Measurements from ENCODE around the gene ATP8B4.
A peak's percentile ranks its signal among the peaks of the same experiment; 100 is the strongest.
"Not testable (repeated sequence)": the region's sequence is repeated elsewhere in the genome, so short reads cannot be mapped to it uniquely, and the experiment has no call there.

ATP8B4 gene

GRCh38 chr15:50017522-50017921 is 101.5 kb downstream of the ATP8B4 start:
- DNase-seq (ENCODE audit: low spot score): no peak

GRCh38 chr15:50016951-50017350 is 102.1 kb downstream of the ATP8B4 start:
- no peak for DNase-seq (ENCODE audit: low spot score)

GRCh38 chr15:50012790-50013189 is 106.2 kb downstream of the ATP8B4 start:
- DNase-seq (ENCODE audit: low spot score): no peak

- no peak for DNase-seq (ENCODE audit: low spot score)
Measured at GRCh38 chr15:50009634-50010033, 109.4 kb downstream of the ATP8B4 start.

- peak; percentile 87 for DNase-seq (ENCODE audit: low spot score)
Measured at GRCh38 chr15:50003786-50004334, 115.2 kb downstream of the ATP8B4 start.

- no peak for DNase-seq (ENCODE audit: low spot score)
Measured at GRCh38 chr15:49991587-49991986, 127.4 kb downstream of the ATP8B4 start.

GRCh38 chr15:49990835-49991545 is 128.0 kb downstream of the ATP8B4 start:
- DNase-seq (ENCODE audit: low spot score): no peak

GRCh38 chr15:49989498-49989897 is 129.5 kb downstream of the ATP8B4 start:
- no peak for DNase-seq (ENCODE audit: low spot score)

- no peak for DNase-seq (ENCODE audit: low spot score)
Measured at GRCh38 chr15:49988766-49989165, 130.3 kb downstream of the ATP8B4 start.

GRCh38 chr15:49987896-49988295 is 131.1 kb downstream of the ATP8B4 start:
- no peak for DNase-seq (ENCODE audit: low spot score)

- DNase-seq (ENCODE audit: low spot score): no peak
Measured at GRCh38 chr15:49987198-49987785, 131.7 kb downstream of the ATP8B4 start.

GRCh38 chr15:49986326-49986725 is 132.7 kb downstream of the ATP8B4 start:
- DNase-seq (ENCODE audit: low spot score): no peak

- no peak for DNase-seq (ENCODE audit: low spot score)
Measured at GRCh38 chr15:49985463-49985862, 133.6 kb downstream of the ATP8B4 start.

GRCh38 chr15:49984436-49984835 is 134.6 kb downstream of the ATP8B4 start:
- peak; percentile 8 for DNase-seq (ENCODE audit: low spot score)

GRCh38 chr15:49982584-49982983 is 136.4 kb downstream of the ATP8B4 start:
- no peak for DNase-seq (ENCODE audit: low spot score)

- no peak for DNase-seq (ENCODE audit: low spot score)
Measured at GRCh38 chr15:49979705-49980382, 139.2 kb downstream of the ATP8B4 start.

GRCh38 chr15:49978121-49978520 is 140.9 kb downstream of the ATP8B4 start:
- no peak for DNase-seq (ENCODE audit: low spot score)

- no peak for DNase-seq (ENCODE audit: low spot score)
Measured at GRCh38 chr15:49977306-49977705, 141.7 kb downstream of the ATP8B4 start.

- no peak for DNase-seq (ENCODE audit: low spot score)
Measured at GRCh38 chr15:49964551-49964950, 154.5 kb downstream of the ATP8B4 start.

- no peak for DNase-seq (ENCODE audit: low spot score)
Measured at GRCh38 chr15:49964061-49964460, 155.0 kb downstream of the ATP8B4 start.

- DNase-seq (ENCODE audit: low spot score): not testable (repeated sequence)
Measured at GRCh38 chr15:49963033-49963772, 155.8 kb downstream of the ATP8B4 start.

- DNase-seq (ENCODE audit: low spot score): no peak
Measured at GRCh38 chr15:49962044-49962602, 156.9 kb downstream of the ATP8B4 start.

Data from iPS-NIHi11 (cell line).